AG04450 (cell line): ENCODE data around the gene HCFC1. TPM values are rescaled to one million over a fixed set of nuclear protein-coding genes. Genes with fewer than 3 reads are reported as not detected.

Experiments used
- CTCF ChIA-PET: fragments of 300-600, 350-600 bp; formaldehyde crosslinking; extraction: SDS; loops from one replicate; lab custom pipeline; 2022; ENCODE audit warnings: antibody characterized with exemption, inconsistent platforms; lab: Charles Lee
- POLR2A ChIA-PET: fragments of 350-600 bp; formaldehyde crosslinking; extraction: SDS; loops from one replicate; lab custom pipeline; 2021; ENCODE audit warnings: antibody characterized with exemption, inconsistent platforms; lab: Yijun Ruan, JAX
- DNase-seq: peaks from one replicate; pipeline ENCODE4 v3.0.0-alpha.2; 2011; ENCODE audit warnings: low read depth, low spot score
- H3K27ac ChIP-seq: one replicate; pipeline ENCODE4 v1.5.1; 2012; ENCODE audit warnings: low read depth, low read length, control low read depth
- H3K27me3 ChIP-seq: one replicate; pipeline ENCODE4 v1.6.0; 2012; ENCODE audit warnings: low read length; ENCODE audit not compliant: control insufficient read depth, insufficient read depth
- H3K4me3 ChIP-seq: 2 replicates; pipeline ENCODE4 v1.5.1; 2011; ENCODE audit warnings: mild to moderate bottlenecking, low read depth, low read length, control low read depth
- H3K9me3 ChIP-seq: 2 replicates; pipeline ENCODE4 v1.5.1; 2012; ENCODE audit warnings: low read length; ENCODE audit not compliant: control insufficient read depth, insufficient read depth
- polyA plus RNA-seq: library from polyadenylated mRNA; depleted of rRNA; stranded (reverse); fragments of >200 nt; gene quantifications from 2 replicates; pipeline ENCODE4 v1.2.3, GENCODE V29; 2011
- TF ChIP-seq, protein P1 (sequence below): IDR thresholded peaks from 2 replicates; pipeline ENCODE4 v1.5.1; 2011; ENCODE audit warnings: low read depth, low read length, control low read depth, inconsistent platforms

Gene HCFC1
- polyA plus RNA-seq, 1 experiment = 2.7 TPM

DNA sequence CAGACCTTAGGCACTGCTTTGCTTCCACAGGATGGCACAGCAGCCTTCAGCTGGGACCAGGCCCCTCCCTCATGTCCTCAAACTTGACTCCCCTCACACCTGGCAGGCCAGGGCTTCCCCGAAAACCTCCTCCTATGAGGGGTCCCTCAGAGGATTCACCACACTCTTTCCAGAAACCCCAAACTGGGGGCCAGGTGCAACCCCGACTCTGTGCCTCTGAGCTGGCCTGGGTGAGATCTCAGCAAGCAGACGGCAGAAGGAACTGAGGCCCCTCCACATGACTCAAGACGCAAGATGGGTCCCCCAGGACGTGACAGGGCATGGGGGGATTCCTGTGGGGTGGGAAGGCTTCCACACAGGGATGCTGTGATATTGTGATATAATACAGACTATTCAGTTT lies 6.2 kb downstream of the HCFC1 start:
- ChIA-PET POLR2A (no interaction called here), CTCF (interaction anchor here (1.9 kb wide), 1 partner anchor 15 kb away, joined by 6 read pairs; no protein-coding TSS in a partner anchor)
- Histone ChIP-seq H3K27me3 (no peaks in the 10 kb centered on the region), H3K27ac (no peak overlapping the region), H3K4me3 (no peak overlapping the region), H3K9me3 (no peaks in the 10 kb centered on the region; the same call in 1 of the 2 replicates)
- no peak for DNase-seq
- TF ChIP-seq, protein P1, sequence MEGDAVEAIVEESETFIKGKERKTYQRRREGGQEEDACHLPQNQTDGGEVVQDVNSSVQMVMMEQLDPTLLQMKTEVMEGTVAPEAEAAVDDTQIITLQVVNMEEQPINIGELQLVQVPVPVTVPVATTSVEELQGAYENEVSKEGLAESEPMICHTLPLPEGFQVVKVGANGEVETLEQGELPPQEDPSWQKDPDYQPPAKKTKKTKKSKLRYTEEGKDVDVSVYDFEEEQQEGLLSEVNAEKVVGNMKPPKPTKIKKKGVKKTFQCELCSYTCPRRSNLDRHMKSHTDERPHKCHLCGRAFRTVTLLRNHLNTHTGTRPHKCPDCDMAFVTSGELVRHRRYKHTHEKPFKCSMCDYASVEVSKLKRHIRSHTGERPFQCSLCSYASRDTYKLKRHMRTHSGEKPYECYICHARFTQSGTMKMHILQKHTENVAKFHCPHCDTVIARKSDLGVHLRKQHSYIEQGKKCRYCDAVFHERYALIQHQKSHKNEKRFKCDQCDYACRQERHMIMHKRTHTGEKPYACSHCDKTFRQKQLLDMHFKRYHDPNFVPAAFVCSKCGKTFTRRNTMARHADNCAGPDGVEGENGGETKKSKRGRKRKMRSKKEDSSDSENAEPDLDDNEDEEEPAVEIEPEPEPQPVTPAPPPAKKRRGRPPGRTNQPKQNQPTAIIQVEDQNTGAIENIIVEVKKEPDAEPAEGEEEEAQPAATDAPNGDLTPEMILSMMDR = no peak

DNA sequence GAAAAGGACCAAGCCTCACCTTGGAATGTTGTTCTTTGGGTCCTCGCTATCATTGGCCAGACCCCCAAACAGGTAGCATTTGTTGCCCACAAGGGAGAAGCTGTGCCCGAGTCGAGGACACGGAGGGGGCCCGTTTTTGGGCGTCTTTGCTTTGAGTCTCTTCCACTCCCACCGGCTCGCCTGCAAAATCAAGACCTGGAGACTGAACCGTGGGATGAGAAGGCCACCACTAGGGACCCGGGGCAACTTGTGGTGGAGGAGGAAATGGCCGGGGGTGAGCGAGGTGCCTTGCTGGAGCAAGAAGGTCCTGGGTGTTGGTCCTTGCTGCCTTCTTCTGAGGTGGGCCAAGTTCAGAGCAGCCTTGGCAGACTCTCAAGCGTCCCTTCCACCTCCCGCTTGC lies 7.5 kb downstream of the HCFC1 start:
- ChIA-PET POLR2A (no interaction called here), CTCF (no interaction called here)
- no peak for DNase-seq
- H3K4me3 ChIP-seq = no peak overlapping the region
- H3K27ac ChIP-seq = no peak overlapping the region
- TF ChIP-seq, protein P1 = no peak
- no peaks in the 10 kb centered on the region for H3K9me3 ChIP-seq
- no peaks in the 10 kb centered on the region for H3K27me3 ChIP-seq

DNA sequence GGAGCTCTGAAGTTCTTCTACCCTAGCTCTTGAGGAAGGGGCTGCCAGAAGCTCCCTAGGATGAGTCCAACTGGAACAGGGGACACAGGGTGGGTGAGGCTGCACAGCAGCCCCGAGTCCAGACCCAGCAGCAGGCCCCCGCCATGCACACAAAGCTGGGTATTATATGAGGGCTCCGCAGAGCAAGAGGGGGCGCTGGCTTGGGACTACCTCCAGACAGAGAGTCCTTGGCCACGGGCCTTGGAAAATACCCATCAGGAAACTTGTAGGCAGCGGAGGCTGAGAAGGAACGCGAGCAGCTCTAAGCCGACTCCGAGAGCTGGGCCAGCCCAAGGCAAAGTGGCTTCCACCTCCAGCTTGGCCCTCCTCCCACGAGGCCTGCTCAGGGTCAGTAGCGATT lies 8.1 kb downstream of the HCFC1 start:
- POLR2A ChIA-PET = no interaction called here
- no peak for DNase-seq
- no peak overlapping the region for H3K4me3 ChIP-seq
- CTCF ChIA-PET = no interaction called here
- TF ChIP-seq, protein P1 = no peak
- H3K27ac ChIP-seq = no peak overlapping the region
- no peaks in the 10 kb centered on the region for H3K9me3 ChIP-seq
- H3K27me3 ChIP-seq = no peaks in the 10 kb centered on the region

DNA sequence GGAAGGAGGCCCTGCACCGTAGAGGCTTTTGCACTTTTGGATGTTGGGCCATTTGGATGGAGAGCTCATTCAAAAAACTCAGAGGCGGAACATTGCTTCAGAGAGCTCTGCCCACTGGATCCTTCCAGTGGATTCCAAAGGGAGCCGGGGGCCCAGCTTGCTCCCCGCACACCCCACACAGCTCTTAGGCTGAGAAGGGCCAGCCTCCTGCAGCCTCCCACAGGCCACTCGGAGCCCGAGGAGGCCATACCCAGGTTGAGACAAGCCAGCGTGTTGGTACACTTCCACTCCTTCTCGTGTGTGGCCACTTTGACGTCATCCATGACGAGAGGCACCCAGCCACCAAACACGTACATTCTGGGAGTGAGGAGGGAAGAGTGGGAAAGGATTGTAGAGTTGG lies 10.3 kb downstream of the HCFC1 start:
- ChIA-PET CTCF (interaction anchor here (0.7 kb wide), 1 partner anchor 14 kb away, joined by 3 read pairs; no protein-coding TSS in a partner anchor), POLR2A (no interaction called here)
- Histone ChIP-seq H3K27ac (no peak overlapping the region), H3K9me3 (no peaks in the 10 kb centered on the region), H3K4me3 (no peak overlapping the region), H3K27me3 (no peaks in the 10 kb centered on the region)
- TF ChIP-seq, protein P1 = no peak
- no peak for DNase-seq

DNA sequence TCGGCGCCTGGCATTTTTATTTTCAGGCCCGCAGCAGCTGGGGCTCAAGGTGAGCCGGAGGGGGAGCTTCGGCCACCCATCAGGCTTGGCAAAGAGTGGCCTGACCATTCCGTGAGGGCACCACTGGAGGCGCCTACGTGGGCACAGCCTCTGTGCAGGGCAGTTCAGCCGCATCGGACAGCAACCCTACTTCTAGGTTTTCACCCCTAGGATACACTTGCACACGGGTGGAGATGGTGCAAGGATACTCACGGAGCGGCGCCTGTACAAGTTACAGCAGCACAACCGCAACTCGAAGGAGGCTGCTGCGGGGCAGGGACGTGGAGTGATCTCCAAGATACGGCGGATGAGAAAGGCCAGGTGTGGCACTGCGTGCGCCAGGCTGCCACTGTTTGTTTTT lies 10.8 kb downstream of the HCFC1 start:
- H3K27ac ChIP-seq = no peak overlapping the region
- no peak overlapping the region for H3K4me3 ChIP-seq
- H3K9me3 ChIP-seq = no peaks in the 10 kb centered on the region
- no peaks in the 10 kb centered on the region for H3K27me3 ChIP-seq
- TF ChIP-seq, protein P1 = no peak
- DNase-seq = no peak
- CTCF ChIA-PET = interaction anchor here (0.7 kb wide), 1 partner anchor 14 kb away, joined by 3 read pairs; no protein-coding TSS in a partner anchor
- POLR2A ChIA-PET = no interaction called here
